ELR (cell line): ENCODE results near the gene CACNG4.

ENCODE experiments used
- DNase-seq: peaks from one replicate; pipeline ENCODE4 v3.0.0-alpha.2; 2015; ENCODE audit warnings: low read depth

Gene CACNG4

GRCh38 chr17:67043283-67043682 lies 78.8 kb downstream of the CACNG4 start:
- DNase-seq, result no peak

GRCh38 chr17:67044016-67044772 lies 79.7 kb downstream of the CACNG4 start, which contains the start of gene CACNG1:
CACNG1 (plus strand) TSS chr17:67044554; CDS start chr17:67044661, 107 bp downstream.
- DNase-seq, result no peak

- no peak for DNase-seq
Observed at GRCh38 chr17:67044940-67045339, 80.4 kb downstream of the CACNG4 start.

- no peak for DNase-seq
Observed at GRCh38 chr17:67046398-67046797, 81.9 kb downstream of the CACNG4 start.

GRCh38 chr17:67047382-67047781 lies 82.9 kb downstream of the CACNG4 start:
- no peak for DNase-seq

- DNase-seq, result no peak
Observed at GRCh38 chr17:67049025-67049739, 84.7 kb downstream of the CACNG4 start.

GRCh38 chr17:67050066-67050465 lies 85.6 kb downstream of the CACNG4 start:
- no peak for DNase-seq

GRCh38 chr17:67050471-67051154 lies 86.1 kb downstream of the CACNG4 start:
- no peak for DNase-seq

GRCh38 chr17:67051155-67051538 lies 86.6 kb downstream of the CACNG4 start:
- no peak for DNase-seq

GRCh38 chr17:67051837-67052236 lies 87.3 kb downstream of the CACNG4 start:
- no peak for DNase-seq

- no peak for DNase-seq
Observed at GRCh38 chr17:67052720-67053437, 88.4 kb downstream of the CACNG4 start.

- DNase-seq, result no peak
Observed at GRCh38 chr17:67053438-67054000, 89.0 kb downstream of the CACNG4 start.

GRCh38 chr17:67054011-67054591 lies 89.6 kb downstream of the CACNG4 start:
- no peak for DNase-seq

GRCh38 chr17:67054608-67055007 lies 90.1 kb downstream of the CACNG4 start:
- DNase-seq, result no peak

- DNase-seq, result no peak
Observed at GRCh38 chr17:67055041-67055443, 90.5 kb downstream of the CACNG4 start.

- no peak for DNase-seq
Observed at GRCh38 chr17:67055811-67056745, 91.6 kb downstream of the CACNG4 start.

- no peak for DNase-seq
Observed at GRCh38 chr17:67056746-67057490, 92.4 kb downstream of the CACNG4 start.

- DNase-seq, result no peak
Observed at GRCh38 chr17:67058036-67058435, 93.5 kb downstream of the CACNG4 start.

- no peak for DNase-seq
Observed at GRCh38 chr17:67059372-67059771, 94.9 kb downstream of the CACNG4 start.

- no peak for DNase-seq
Observed at GRCh38 chr17:67063141-67063540, 98.6 kb downstream of the CACNG4 start.
